ENCODE data around the gene SPTLC2.

DNA sequence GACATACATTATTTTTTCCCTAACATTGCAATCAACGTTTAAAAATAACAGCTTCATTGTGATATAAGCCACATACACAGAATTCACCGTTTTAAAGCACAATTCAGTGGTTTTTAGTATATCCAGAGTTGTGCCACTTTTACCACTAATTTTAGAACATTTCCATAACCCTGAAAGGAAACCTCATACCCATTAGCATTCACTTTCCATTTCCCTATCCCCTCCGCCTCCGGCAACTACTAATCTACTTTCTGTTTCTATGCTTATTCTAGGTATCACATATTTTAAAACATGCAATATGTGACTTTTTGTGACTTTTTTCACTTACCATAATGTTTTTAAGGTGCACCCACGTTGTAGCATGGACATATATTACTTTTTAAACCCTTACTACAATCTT is 62.2 kb downstream of the SPTLC2 start:
- no peak for TF ChIP-seq ELF1 (IDR thresholded peaks at IDR 0.05; ENCODE audit: borderline replicate concordance, low read depth)
- no peak for TF ChIP-seq EZH2 (IDR thresholded peaks at IDR 0.05)
- TF ChIP-seq, protein P1, sequence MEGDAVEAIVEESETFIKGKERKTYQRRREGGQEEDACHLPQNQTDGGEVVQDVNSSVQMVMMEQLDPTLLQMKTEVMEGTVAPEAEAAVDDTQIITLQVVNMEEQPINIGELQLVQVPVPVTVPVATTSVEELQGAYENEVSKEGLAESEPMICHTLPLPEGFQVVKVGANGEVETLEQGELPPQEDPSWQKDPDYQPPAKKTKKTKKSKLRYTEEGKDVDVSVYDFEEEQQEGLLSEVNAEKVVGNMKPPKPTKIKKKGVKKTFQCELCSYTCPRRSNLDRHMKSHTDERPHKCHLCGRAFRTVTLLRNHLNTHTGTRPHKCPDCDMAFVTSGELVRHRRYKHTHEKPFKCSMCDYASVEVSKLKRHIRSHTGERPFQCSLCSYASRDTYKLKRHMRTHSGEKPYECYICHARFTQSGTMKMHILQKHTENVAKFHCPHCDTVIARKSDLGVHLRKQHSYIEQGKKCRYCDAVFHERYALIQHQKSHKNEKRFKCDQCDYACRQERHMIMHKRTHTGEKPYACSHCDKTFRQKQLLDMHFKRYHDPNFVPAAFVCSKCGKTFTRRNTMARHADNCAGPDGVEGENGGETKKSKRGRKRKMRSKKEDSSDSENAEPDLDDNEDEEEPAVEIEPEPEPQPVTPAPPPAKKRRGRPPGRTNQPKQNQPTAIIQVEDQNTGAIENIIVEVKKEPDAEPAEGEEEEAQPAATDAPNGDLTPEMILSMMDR (IDR thresholded peaks at IDR 0.05 in 2 of 3, conservative IDR thresholded peaks at IDR 0.05 in 1 of 3; ENCODE audit: borderline replicate concordance in 1 of 3, insufficient read depth in 1 of 3, low read depth in 2 of 3, low read length in 2 of 3) = no peak
